Transverse colon (tissue), 4 donors: ENCODE results near the gene LYPD4.
"Not testable (repeated sequence)": the region's sequence is repeated elsewhere in the genome, so short reads cannot be mapped to it uniquely, and the experiment has no call there.

Experiments
- CTCF ChIP-seq, 5 experiments: fragments of 200-600 bp in 3 of 5; fragments of 450-650 bp in 2 of 5; sonication (generic) in 3 of 5; IDR thresholded peaks; 1 replicate in 2 of 5; 2 replicates in 3 of 5; pipeline ENCODE4 v1.5.1; 2016 to 2017; ENCODE audit warnings: antibody characterized with exemption in 5 of 5, inconsistent platforms in 3 of 5, mild to moderate bottlenecking in 2 of 5, moderate library complexity in 1 of 5
- EP300 ChIP-seq: sonication (generic); formaldehyde crosslinking; IDR thresholded peaks from one replicate; pipeline ENCODE4 v1.6.1; 2017; ENCODE audit warnings: antibody characterized with exemption, low read depth
- POLR2A ChIP-seq: fragments of 450-650 bp; IDR thresholded peaks from one replicate; pipeline ENCODE4 v1.6.1; 2016; ENCODE audit warnings: antibody characterized with exemption, mild to moderate bottlenecking, moderate library complexity
- POLR2AphosphoS5 ChIP-seq, 3 donors: sonication (generic); formaldehyde crosslinking; IDR thresholded peaks; one replicate each; pipeline ENCODE4 v1.6.1; 2016; ENCODE audit warnings: antibody characterized with exemption in 3 of 3

- not testable (repeated sequence) for TF ChIP-seq CTCF (IDR thresholded peaks at IDR 0.05); POLR2A; POLR2AphosphoS5 (IDR thresholded peaks at IDR 0.05); EP300
Measured at GRCh38 chr19:41789053-41789452, 55.4 kb downstream of the LYPD4 start.
